HG03460 (cell line): ENCODE results near the gene KRI1.
"Not testable (repeated sequence)": the region's sequence is repeated elsewhere in the genome, so short reads cannot be mapped to it uniquely, and the experiment has no call there.

Experiments used
- ATAC-seq: cut with Tn5 transposase; IDR thresholded peaks from one replicate; pipeline ENCODE4 v1.9.1; 2021; ENCODE audit not compliant: unreplicated experiment

The KRI1 gene

GRCh38 chr19:10551006-10551405 is 14.8 kb downstream of the KRI1 start:
- not testable (repeated sequence) for ATAC-seq

DNA sequence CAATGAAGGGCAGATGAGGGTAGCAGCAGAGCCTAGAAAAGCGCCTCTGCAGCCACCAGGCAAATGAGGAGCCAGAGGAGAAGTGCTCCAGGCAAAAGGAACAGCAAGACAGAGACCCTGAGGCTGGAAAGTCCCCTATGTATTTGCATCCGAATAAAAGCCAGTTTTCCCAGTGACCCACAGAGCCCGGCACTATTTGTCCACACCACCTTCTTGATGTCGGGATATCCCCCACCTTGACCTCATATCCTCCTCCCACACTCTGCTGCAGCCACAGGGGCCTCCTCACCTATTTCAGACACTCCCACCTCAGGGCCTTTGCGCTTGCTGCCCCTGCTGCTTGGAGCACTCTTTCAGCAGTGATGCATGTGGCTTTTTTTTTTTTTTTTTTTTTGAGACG is 15.5 kb downstream of the KRI1 start:
- no peak for ATAC-seq

DNA sequence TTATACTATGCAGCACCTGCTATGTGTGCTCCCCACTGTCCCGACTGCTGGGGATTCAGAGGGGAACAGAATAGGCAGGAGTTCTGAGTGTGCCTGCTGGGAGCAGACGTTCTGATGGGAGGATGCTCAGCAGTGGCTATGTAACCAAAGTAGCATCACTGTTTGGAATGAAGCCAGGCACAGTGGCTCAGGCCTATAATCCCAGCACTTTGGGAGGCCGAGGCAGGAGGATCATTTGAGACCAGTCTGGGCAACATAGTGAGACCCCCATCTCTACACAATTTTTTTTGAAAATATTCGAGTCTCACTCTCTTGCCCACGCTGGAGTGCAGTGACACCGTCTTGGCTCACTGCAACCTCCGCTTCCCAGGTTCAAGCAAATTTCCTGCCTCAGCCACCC is 16.1 kb downstream of the KRI1 start:
- no peak for ATAC-seq

DNA sequence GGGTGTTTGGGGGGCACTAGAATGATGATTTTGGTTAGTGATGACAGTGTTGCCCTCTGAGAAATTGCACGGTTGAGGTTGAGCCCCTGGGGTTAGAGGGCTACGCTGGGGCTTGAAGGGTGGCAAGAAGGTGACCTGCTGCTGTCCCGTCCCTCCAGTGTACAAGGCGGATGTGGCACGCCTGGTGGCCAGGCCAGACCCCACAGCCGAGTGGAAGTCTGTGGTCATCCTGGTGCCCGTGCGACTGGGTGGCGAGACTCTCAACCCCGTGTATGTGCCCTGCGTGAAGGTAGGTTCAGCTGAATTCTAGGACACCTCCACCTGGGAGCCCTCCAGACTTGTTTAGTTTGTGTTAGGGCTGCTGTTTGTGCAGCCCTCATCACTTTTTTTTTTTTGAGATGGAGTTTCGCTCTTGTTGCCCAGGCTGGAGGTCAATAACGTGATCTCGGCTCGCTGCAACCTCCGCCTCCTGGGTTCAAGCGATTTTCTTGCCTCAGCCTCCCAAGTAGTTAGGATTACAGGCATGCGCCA is 17.0 kb downstream of the KRI1 start:
- ATAC-seq = no peak

DNA sequence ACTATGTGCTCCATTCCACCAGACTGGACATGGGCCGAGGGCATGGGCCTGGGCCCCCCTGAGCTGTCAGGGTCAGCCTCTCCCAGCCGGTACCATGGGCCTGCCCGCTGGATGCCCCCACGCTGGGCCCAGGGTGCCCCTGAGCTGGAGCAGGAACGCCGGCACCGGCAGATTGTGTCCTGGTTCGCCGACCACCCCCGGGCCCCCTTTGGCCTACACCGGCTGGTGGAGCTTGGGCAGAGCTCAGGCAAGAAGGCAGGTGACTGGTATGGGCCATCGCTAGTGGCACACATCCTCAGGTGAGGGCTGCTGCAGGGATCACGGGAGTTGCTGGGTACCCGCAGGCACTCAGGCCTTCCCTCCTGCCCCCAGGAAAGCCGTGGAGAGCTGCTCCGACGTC is 19.0 kb downstream of the KRI1 start:
- no peak for ATAC-seq

DNA sequence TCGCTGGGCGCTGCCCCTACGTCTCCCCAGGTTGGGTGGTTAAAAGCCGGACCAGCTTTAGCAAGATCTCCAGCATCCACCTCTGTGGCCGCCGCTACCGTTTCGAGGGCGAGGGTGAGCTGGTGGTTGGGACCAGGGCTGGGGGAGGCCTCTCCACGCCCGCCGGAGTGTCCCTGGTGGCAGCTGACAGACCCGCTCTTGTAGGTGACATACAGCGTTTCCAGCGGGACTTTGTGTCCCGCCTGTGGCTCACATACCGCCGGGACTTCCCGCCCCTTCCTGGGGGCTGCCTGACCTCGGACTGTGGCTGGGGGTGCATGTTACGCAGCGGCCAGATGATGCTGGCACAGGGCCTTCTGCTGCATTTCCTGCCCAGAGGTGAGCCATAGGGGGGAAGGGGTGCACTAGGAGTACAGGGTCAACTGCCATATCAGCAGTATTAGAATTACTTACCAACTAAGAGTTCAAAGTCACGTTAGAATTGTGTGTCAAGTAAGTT is 21.0 kb downstream of the KRI1 start:
- ATAC-seq = no peak

DNA sequence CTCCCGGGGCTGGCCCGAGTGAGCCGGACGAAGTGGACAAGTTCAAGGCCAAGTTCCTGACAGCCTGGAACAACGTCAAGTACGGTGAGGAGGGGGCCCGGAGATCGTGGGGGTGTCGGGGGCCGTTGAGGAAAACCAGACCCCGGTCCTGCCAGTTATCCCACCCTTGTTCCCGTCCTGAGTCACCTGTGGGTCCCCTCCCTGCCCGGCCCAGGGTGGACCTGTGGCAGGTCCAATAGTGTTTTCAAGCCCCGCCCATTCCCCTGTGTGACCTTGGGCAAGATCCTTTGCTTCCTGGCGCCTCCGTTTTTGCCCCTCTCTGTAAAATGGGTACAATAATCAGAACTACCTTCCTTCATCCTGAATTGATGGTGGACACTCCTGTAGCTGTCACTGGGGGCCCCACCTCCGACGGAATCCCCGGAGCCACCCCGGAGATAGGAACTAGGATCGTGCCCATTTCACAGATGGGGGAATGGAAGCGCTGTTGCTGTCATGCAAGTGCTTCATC is 21.5 kb downstream of the KRI1 start:
- peak; percentile 17 for ATAC-seq

GRCh38 chr19:10543420-10544241 is 22.2 kb downstream of the KRI1 start, which contains the start of gene ATG4D:
TSS of gene ATG4D (plus strand) at chr19:10543904. CDS start at chr19:10544091, 187 bp downstream.
- peak; percentile 66 for ATAC-seq

- ATAC-seq = no peak
These were observed 22.8 kb downstream of the KRI1 start for GRCh38 chr19:10543059-10543419.

- ATAC-seq = not testable (repeated sequence)
These were observed 26.8 kb downstream of the KRI1 start for GRCh38 chr19:10539016-10539415.

- no peak for ATAC-seq
These were observed 27.4 kb downstream of the KRI1 start for GRCh38 chr19:10538204-10538983.

DNA sequence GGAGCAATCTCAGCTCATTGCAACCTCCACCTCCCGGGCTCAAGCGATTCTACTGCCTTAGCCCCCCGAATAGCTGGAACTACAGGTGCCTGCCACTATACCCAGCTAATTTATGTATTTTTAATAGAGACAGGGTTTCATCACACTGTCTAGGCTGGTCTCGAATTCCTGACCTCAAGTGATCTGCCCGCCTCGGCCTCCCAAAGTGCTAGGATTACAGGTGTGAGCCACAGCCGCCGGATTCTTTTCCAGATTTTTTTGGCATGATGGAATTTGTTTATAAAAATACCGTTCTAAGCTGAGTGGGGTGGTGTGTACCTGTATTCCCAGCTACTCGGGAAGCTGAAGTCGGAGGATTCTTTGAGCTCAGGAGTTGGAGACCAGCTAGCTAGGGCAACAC is 28.1 kb downstream of the KRI1 start:
- no peak for ATAC-seq

DNA sequence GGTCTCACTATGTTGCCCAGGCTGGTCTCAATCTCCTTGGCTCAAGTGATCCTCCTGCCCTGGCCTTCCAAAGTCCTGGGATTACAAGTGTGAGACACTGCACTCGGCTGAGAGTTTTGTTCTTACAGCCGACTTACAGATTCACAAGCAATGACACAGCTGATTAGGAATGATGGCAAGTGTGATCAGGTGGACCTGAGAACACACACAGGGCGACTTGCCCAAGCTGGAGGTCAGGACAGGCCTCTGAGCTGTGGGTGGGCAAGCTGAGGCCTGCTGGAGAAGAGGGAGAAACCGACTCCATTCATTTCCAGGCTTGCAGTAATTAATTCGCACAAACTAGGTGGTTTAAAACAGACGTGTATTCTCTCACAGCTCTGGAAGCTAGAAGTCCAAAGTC is 30.2 kb downstream of the KRI1 start:
- ATAC-seq = no peak

DNA sequence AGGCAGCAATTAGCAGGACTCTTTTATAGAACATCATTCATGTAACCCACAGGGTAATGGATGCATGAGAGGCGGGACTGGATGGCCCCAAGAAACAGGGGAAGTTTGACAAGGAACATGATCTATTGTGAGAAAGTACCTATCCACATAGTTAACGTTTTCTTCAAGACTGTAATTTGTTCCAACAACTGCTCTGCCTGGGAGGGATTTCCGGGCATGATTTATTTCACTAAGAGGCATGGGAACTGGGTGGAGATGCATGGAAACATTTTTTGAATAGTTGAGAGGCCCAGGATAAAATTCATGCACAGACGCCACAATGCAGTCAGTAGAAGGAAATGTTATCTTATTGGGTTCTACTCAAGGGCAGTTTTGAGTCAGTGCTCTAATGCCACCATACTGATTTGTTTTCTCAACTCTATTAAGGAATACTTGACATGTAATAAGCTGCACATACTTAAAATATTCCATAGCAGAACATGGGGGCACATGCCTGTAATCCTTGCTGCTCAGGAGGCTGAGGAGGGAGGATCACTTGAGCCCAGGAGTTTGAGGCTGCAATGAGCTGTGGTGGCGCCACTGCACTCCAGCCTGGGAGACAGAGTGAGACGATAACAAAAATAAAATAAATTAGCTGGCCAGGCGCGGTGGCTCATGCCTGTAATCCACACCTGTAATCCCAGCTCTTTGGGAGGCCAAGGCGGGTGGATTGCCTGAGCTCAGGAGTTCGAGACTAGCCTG is 32.0 kb downstream of the KRI1 start:
- no peak for ATAC-seq

DNA sequence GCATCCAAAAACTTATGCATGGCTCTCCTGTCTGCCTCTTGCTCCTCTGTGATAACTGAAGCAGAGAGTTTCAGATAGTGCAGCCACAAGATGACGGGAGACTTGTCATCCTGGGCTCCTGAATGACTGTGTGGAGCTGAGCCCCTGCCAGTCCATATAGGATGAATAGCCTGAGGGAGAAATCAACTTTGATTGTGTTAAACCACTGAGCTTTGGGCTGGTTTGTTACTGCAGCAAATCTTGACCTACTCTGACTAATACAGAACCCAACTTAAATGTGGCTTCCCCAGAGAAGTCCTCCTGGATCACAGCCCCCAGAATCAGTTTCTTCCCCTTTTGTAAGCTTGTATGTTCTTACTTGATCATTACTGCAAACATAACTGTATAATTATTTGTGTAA is 33.4 kb downstream of the KRI1 start:
- no peak for ATAC-seq

- not testable (repeated sequence) for ATAC-seq
These were observed 38.9 kb downstream of the KRI1 start for GRCh38 chr19:10526887-10527286.

DNA sequence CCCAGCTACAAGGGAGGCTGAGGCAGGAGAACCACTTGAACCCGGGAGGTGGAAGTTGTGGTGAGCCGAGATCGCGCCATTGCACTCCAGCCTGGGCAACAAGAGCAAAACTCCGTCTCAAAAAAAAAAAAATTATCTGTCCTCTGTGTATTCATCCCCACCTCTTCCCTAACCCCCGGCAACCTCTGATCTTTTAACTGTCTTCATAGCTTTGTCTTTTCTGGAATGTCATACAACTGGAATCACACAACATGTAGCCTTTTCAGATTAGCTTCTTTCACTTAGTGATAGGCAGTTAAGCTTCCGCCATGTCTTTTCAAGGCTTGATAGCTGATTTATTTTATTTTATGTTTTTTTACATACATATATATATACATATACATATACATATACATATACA is 40.2 kb downstream of the KRI1 start:
- ATAC-seq = no peak

- ATAC-seq = no peak
These were observed 42.6 kb downstream of the KRI1 start for GRCh38 chr19:10523135-10523636.

DNA sequence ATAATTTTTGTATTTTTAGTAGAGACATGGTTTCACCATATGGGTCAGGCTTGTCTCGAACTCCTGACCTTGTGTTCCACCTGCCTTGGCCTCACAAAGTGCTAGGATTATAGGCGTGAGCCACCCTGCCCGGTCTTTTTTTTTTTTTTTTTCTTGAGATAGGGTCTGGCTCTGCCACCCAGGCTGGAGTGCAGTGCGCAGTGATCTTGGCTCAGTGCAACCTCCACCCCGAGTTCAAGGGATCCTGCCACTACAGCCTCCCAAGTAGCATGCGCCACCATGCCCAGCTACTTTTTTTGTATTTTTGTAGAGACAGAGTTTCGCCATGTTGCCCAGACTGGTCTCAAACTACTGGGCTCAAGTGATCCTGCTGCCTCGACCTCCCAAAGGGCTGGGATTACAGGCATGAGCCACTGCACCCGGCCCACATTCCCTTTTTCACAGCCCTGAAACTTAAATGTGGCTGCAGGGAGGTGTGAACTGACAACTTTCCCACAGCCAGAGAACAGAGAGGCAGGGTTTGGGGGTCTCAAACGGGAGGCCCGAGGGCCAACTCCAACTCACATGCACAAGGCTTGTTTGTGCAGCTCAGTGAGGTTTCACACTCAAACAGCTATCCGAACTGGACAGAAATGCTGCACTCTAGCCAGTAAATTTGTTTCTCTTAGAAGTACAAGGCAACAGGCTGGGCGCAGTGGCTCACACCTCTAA is 44.2 kb downstream of the KRI1 start:
- ATAC-seq = no peak
